ENCODE measurements around the gene DMBT1.
"Not testable (repeated sequence)": the region's sequence is repeated elsewhere in the genome, so short reads cannot be mapped to it uniquely, and the experiment has no call there.

DMBT1 gene

GRCh38 chr10:122549636-122550035 lies 10.9 kb upstream of the DMBT1 start:
- DNase-seq = no peak

DNA sequence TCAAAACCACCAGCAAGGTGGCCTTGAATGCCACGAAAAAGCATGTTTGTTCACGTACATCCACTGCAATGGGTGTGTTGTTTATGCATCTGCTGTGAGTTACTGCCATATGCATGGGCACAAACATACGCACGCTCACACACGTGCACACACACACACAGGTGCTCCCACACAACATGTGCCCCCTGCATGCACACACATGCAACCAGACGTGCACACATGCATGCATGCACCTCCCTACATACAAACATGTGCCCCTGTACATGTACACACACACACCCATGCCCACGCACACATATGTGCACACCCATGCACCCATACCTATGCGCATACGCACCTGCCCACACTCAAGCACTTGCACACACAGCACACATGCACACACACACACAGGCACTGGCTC lies 10.1 kb upstream of the DMBT1 start:
- DNase-seq = no peak

DNA sequence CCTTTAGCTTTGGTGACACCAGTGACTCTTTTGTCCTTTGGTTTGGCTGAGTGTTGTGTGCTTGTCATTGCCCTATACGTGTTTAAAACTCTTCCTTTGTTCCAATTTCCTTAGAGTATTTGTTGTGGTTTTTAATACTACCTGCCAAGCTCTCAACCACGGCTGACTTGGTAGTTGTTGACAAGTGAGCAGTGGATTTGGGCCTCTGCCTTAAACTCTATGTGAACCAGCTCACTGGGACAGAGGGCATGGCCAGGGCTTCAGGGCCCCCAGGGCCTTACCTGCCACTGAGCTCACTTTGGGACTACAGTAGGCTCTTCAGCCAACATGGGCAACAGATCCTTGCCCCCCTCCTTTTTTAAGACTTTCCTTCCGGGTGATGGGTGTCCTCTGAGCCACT lies 9.6 kb upstream of the DMBT1 start:
- DNase-seq = no peak

DNA sequence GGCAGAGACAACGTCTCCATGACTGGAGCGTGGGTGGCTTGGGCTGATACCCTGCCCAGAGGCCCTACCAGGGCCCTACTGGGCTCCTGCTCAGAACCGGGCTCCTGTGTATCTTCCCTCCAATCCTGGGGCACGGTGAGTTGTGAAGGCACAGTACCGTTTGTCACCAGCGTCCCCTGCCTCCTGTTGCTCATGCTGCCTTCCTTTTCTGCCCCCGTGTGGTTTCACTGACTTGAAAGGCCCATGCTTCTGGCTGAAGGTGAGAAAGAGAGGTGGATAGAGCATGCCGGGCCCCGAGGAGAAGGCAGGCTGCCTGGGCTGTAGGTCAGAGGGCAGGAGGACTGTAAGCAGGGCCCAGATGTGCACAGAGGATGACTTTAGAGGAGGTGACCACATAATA lies 9.1 kb upstream of the DMBT1 start:
- peak; percentile 40 to 50 for DNase-seq

GRCh38 chr10:122553341-122553740 lies 7.2 kb upstream of the DMBT1 start:
- no peak for DNase-seq

GRCh38 chr10:122554131-122555036 lies 6.2 kb upstream of the DMBT1 start:
- DNase-seq = no peak

- no peak for DNase-seq
These were observed 5.1 kb upstream of the DMBT1 start for GRCh38 chr10:122555442-122555841.

- DNase-seq = no peak
These were observed 3.0 kb upstream of the DMBT1 start for GRCh38 chr10:122557516-122557915.

- no peak for DNase-seq
These were observed 2.1 kb upstream of the DMBT1 start for GRCh38 chr10:122558452-122558851.

DNA sequence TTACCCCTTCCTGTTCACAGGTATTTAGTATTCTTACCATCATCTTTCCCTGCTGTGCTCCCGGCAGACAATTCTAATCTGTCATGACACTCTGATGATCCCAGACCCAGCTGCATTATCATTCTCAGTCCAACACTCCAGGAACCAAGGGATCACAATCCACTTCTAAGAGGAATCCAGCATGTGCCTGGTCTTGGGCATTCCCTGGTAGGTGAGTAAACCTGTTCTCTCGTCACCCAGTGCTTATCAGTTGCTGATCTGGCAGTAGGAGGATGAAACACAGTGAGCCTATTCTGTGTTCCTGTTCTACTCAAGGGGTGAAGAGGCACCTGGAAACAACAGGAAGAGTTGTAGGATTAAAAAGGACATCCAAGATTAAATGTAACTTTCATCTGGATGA lies 1.3 kb upstream of the DMBT1 start:
- no peak for DNase-seq

DNA sequence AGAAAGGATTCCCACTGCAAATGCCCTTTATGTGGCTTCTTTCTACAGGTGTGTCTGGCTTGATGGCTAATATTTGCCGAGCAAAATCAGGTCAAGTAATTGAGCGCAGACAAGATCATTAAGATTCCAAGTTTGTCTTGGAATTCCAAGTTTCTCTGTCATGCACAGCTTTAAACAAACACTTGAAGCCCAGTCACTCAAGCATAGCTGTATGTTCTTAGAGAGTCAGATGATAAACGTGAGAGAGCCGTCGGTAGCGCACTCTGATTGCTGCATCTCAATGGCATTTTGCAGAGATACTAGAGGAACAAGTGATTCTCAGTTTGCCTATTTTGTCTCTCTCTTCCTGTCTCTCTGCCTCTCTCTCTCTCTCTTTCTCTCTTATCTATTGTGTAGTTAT lies 658 bp downstream of the DMBT1 start:
- DNase-seq = no peak

DNA sequence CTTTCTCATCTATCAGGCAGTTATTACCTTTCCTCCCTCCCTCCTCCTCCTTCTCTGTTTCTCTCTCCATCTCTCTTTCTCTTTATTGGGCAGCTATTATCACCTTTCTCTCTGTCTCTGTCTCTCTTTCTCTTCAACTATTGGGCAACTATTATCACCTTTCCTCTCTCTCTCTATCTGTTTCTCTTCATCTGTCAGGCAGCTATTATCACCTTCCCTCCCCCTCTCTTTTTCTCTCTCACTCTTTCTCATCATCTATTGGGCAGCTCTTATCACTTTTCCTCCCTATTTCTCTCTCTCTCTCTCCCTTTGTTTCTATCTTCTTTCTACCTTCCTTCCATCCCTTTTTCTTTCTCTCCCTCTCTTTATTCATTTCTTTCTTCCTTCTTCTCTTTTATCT lies 1.2 kb downstream of the DMBT1 start:
- no peak for DNase-seq

- DNase-seq = no peak
These were observed 4.4 kb downstream of the DMBT1 start for GRCh38 chr10:122564980-122565379.

DNA sequence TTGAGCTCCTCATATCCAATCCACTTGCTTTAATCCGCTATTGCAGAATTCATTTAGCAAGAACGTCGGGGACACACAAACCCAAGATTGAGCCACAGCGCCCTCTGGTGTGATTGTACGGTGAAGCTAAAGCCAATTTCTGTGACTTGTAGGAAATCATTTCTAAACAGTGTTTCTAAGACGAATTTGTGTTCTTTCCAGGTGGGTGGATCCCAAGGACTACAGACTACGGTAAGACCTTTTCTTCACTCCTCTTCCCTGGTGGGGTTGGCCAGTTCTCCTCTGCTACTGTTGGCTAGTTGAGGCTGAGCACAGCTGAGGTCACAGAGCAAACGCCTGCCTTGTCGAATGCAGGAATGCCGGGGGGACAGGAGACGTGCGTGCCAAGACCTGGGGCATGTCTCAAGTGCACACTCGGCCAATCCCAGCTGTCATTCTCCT lies 5.2 kb downstream of the DMBT1 start:
- peak; percentile 1 to 60 for DNase-seq

DNA sequence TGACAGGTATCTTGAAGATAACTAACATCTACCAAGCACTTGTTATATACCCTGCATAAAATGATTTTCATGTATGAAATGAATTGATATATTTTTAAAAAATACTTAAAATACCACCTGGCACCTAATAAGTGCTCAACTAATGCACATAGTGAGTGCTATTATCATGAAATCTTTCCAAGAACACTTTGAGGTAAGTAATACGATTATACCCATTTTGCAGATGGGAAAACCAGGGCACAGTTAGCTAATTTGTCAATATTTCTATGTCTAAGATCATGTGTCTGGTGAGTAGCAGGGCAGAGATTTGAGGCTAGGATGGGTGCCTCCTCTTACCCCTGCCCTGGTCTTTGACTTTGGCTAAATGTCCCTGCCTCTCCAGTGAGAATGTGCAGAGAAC lies 6.1 kb downstream of the DMBT1 start:
- DNase-seq = no peak

DNA sequence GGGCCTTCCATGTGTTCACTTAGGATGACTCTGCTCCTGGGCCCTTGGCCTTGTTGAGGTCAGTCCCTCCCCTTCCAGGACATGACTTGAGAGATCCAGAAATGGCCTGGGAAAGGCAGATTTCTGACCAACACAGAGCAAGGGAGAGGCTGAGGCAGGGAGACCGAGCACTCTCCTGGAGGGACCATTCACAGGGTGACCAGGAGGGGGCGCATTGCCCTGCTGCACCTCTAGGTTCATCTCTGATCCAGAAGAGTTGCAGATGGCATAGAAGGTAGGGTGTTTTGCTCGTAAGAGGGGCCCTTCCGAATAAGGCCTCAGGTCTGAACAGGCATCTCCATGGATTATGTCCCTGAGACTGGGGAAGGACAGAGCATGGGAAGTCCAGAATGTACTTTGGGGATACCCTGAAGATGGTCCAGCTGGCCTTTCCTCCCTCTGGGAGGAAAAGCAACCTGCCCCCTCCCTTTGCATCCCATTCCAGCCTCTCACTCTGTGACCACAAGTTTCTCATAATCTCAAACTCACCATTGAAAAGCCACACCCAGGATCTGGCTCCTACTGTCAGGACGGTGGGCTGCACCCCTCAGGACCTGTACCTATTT lies 6.6 kb downstream of the DMBT1 start:
- no peak for DNase-seq

GRCh38 chr10:122568551-122568950 lies 8.0 kb downstream of the DMBT1 start:
- no peak for DNase-seq

GRCh38 chr10:122570920-122571319 lies 10.4 kb downstream of the DMBT1 start:
- DNase-seq = no peak

DNA sequence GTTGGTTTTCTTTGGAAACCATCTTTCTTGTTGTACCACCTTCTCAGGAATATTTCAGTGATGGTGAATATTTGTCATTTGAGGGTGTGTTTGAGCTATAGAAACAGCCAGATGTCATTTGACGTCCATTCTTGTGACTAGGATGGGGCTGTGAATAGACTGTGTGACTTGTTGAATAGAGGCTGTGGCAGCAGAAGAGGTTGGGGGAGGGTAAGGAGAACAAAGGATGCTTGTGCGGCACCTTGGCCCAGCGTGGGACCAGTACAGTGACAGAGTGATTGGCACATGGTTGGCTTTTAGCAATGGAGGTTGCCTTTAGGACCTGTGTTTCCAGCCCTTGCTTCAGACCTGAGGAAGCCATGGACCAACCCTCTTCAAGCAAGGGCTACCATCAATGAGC lies 11.3 kb downstream of the DMBT1 start:
- DNase-seq = no peak

- DNase-seq = no peak
These were observed 15.2 kb downstream of the DMBT1 start for GRCh38 chr10:122575776-122576175.

GRCh38 chr10:122576291-122576690 lies 15.7 kb downstream of the DMBT1 start:
- DNase-seq = no peak

- no peak for DNase-seq
These were observed 16.8 kb downstream of the DMBT1 start for GRCh38 chr10:122577311-122577885.

DNA sequence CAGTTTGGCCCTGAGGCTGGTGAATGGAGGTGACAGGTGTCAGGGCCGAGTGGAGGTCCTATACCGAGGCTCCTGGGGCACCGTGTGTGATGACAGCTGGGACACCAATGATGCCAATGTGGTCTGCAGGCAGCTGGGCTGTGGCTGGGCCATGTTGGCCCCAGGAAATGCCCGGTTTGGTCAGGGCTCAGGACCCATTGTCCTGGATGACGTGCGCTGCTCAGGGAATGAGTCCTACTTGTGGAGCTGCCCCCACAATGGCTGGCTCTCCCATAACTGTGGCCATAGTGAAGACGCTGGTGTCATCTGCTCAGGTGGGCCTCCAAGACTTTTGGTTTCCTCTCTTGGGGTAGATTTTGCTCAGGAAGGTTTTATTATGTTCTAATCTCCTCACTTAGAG lies 25.5 kb downstream of the DMBT1 start:
- DNase-seq = not testable (repeated sequence)

DNA sequence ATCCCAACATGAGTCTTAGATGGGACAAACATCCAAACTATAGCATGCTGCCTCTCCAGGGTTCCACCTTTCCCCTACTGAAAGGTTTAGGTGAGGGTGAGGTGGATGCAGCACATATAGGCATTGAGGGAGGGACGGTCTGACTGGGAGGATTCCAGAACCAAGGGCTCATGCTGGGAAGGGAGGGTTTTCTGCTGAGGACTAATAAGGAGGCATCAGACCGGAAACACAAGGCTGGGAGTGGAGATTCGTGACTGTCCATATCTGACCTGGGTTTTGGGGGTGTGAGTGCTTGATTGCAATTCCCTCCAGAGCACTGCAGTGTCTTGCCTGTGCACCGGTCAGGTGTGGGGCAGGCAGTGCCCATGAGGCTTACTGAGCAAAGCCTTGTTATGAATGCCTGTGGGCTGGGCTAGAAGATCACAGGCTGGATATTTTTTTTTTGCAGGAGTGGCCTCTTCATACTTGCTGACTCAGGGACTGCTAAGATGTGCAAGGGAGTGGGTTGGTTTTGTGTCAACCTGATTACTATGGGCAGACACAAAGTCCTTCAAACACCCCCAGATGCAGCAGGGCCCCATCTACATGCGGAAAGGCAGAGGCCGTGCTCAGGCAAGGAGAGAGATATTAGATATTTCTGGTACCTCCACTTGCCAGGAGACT lies 26.7 kb downstream of the DMBT1 start:
- DNase-seq = no peak

Measured in NCI-H1930 (cell line).